IPS DF 6.9 (cell line): ENCODE data around the gene HIVEP2.

Experiments used
- DNase-seq: peaks from one replicate; pipeline ENCODE4 v3.0.0-alpha.2; 2013; ENCODE audit warnings: low read depth, low spot score
- H3K27ac ChIP-seq: one replicate; pipeline ENCODE4 v1.5.1; 2013; ENCODE audit warnings: low read length, control low read depth
- H3K27me3 ChIP-seq: 2 replicates; pipeline ENCODE4 v1.6.1; 2013; ENCODE audit warnings: mild to moderate bottlenecking, low read length; ENCODE audit not compliant: control insufficient read depth, insufficient read depth
- H3K36me3 ChIP-seq: 2 replicates; pipeline ENCODE4 v1.6.1; 2013; ENCODE audit warnings: low read length; ENCODE audit not compliant: control insufficient read depth, insufficient read depth
- H3K4me1 ChIP-seq: 2 replicates; pipeline ENCODE4 v1.6.1; 2013; ENCODE audit warnings: low read length; ENCODE audit not compliant: control insufficient read depth, insufficient read depth
- H3K4me3 ChIP-seq: 2 replicates; pipeline ENCODE4 v1.5.1; 2013; ENCODE audit warnings: mild to moderate bottlenecking, low read length
- H3K9me3 ChIP-seq: 2 replicates; pipeline ENCODE4 v1.6.1; 2013; ENCODE audit warnings: low read length, inconsistent platforms; ENCODE audit not compliant: control insufficient read depth, insufficient read depth
- WGBS: extraction: QIAGEN DNeasy Blood & Tissue Kit; methylation state at CpG from one replicate; pipeline ENCODE4 v1.1.7; 2013; ENCODE audit warnings: mixed read lengths, missing lambda C conversion rate; ENCODE audit not compliant: insufficient read length, insufficient coverage; 5-methylcytosine and 5-hydroxymethylcytosine counted together

HIVEP2 gene

DNA sequence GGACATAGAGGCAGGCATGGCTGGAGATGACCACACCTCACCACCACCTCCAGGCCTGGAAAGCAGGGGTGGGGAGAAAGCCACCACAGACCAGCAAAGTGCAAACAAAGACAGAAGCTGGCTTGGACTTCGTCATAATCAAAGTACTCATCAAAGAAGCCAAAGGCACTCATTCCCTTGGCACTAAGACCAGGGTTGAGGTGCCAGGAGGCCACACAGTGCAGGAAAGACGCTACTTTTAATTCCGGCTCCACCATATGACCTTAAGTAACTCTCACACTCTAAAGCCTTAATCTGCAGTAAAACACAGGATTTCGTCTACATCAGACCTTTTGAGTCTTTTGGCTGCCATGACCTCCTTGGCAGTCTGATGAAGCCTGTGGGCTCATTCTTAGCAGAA, 123.1 kb downstream of the HIVEP2 start:
- H3K4me1 ChIP-seq: peaks cover 1% of the 10 kb centered on the region; the same call in 1 of the 2 replicates
- no peak for DNase-seq
- no CpG with 5 or more reads among the region's 4 CpGs for WGBS
- H3K9me3 ChIP-seq: no peaks in the 10 kb centered on the region
- no peak overlapping the region for H3K4me3 ChIP-seq
- H3K36me3 ChIP-seq: no peaks in the 10 kb centered on the region
- no peaks in the 10 kb centered on the region for H3K27me3 ChIP-seq
- no peak overlapping the region for H3K27ac ChIP-seq

DNA sequence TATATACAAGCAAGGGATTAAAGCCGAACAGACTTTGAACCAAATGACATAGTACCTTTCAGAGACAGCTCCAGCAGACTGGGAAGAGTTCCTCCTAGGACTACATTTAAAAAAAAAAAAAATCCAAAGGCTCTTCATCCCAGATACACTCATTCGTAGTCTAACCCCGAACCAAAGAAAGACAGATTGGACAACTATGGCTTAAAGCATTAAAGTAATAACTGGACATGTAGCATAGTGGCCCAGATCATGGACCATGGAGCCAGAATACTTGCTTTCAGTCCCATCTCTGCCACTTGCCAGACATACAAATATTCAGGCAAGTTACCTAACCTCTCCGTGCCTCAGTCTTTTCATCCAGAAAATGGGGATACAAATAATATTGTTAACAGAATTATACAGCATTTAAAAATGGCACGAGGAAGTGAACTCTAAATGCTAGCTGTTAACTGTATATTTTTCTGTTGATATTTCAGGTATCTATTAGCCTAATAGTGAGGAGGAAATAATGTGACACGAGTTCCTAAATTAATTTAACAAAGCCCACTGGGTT, 123.7 kb downstream of the HIVEP2 start:
- Histone ChIP-seq H3K4me3 (no peak overlapping the region), H3K9me3 (no peaks in the 10 kb centered on the region), H3K27ac (no peak overlapping the region), H3K36me3 (no peaks in the 10 kb centered on the region), H3K4me1 (peaks cover 1% of the 10 kb centered on the region; the same call in 1 of the 2 replicates), H3K27me3 (no peaks in the 10 kb centered on the region)
- no CpG with 5 or more reads among the region's 6 CpGs for WGBS
- DNase-seq: no peak

DNA sequence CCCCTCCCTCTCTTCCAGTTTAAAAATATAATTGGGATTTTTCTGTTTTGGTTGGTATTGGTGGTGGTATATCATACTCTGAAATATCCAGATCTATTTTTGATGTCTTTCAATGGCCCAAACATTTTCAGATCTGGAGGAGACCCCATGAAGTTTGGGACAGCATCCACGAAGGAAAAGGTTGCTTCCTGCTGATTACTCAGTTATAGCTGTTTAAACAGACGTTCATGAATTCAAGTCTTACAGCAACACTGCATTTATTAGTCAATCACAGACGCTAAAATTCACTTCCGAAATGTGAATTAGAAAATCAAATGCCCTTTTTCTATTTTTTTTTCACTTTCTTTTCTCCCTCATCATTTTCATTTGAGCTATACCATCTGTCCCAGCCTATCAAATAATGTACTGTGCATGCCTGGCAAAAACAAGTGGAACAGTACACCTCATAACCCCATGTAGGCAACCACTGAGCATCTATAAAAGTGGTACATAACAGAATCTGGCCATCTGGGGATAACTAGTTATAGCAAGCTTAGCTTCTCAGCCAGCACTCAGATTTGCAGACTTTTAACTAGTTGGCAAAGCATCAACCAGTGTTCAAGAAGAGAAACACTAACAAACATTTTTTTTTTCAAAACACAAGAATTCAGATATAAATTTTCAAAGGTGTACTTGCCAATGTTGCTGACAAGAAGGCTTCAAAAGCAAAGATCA, 124.5 kb downstream of the HIVEP2 start:
- WGBS: 100% methylated on average over 1 of the region's 4 CpGs
- H3K27me3 ChIP-seq: no peaks in the 10 kb centered on the region
- no peaks in the 10 kb centered on the region for H3K9me3 ChIP-seq
- no peak overlapping the region for H3K4me3 ChIP-seq
- DNase-seq: no peak
- no peaks in the 10 kb centered on the region for H3K36me3 ChIP-seq
- no peak overlapping the region for H3K27ac ChIP-seq
- H3K4me1 ChIP-seq: peaks cover 1% of the 10 kb centered on the region; the same call in 1 of the 2 replicates

GRCh38 chr6:142819603-142820337, 125.2 kb downstream of the HIVEP2 start:
- Histone ChIP-seq H3K4me3 (no peak overlapping the region), H3K9me3 (no peaks in the 10 kb centered on the region), H3K27me3 (no peaks in the 10 kb centered on the region), H3K27ac (no peak overlapping the region), H3K4me1 (peaks cover 1% of the 10 kb centered on the region; the same call in 1 of the 2 replicates), H3K36me3 (no peaks in the 10 kb centered on the region)
- WGBS: no CpG with 5 or more reads among the region's 8 CpGs
- no peak for DNase-seq

- H3K4me3 ChIP-seq: no peak overlapping the region
- no peak overlapping the region for H3K27ac ChIP-seq
- peaks cover 1% of the 10 kb centered on the region; the same call in 1 of the 2 replicates for H3K4me1 ChIP-seq
- no peak for DNase-seq
- no peaks in the 10 kb centered on the region for H3K36me3 ChIP-seq
- WGBS: 100% methylated on average over 2 of the region's 4 CpGs
- H3K9me3 ChIP-seq: no peaks in the 10 kb centered on the region
- H3K27me3 ChIP-seq: no peaks in the 10 kb centered on the region
Measured at GRCh38 chr6:142816486-142816885, 128.5 kb downstream of the HIVEP2 start.

- Histone ChIP-seq H3K9me3 (no peaks in the 10 kb centered on the region), H3K36me3 (no peaks in the 10 kb centered on the region), H3K4me3 (no peak overlapping the region), H3K27ac (no peak overlapping the region), H3K4me1 (peaks cover 1% of the 10 kb centered on the region; the same call in 1 of the 2 replicates), H3K27me3 (no peaks in the 10 kb centered on the region)
- DNase-seq: no peak
- WGBS: 100% methylated on average over 1 of the region's 2 CpGs
Measured at GRCh38 chr6:142816031-142816430, 128.9 kb downstream of the HIVEP2 start.

- H3K27me3 ChIP-seq: no peaks in the 10 kb centered on the region
- H3K27ac ChIP-seq: no peak overlapping the region
- DNase-seq: no peak
- WGBS: no CpG with 5 or more reads among the region's 6 CpGs
- H3K4me1 ChIP-seq: no peaks in the 10 kb centered on the region
- H3K36me3 ChIP-seq: no peaks in the 10 kb centered on the region
- no peak overlapping the region for H3K4me3 ChIP-seq
- no peaks in the 10 kb centered on the region for H3K9me3 ChIP-seq
Measured at GRCh38 chr6:142811923-142812322, 133.1 kb downstream of the HIVEP2 start.

DNA sequence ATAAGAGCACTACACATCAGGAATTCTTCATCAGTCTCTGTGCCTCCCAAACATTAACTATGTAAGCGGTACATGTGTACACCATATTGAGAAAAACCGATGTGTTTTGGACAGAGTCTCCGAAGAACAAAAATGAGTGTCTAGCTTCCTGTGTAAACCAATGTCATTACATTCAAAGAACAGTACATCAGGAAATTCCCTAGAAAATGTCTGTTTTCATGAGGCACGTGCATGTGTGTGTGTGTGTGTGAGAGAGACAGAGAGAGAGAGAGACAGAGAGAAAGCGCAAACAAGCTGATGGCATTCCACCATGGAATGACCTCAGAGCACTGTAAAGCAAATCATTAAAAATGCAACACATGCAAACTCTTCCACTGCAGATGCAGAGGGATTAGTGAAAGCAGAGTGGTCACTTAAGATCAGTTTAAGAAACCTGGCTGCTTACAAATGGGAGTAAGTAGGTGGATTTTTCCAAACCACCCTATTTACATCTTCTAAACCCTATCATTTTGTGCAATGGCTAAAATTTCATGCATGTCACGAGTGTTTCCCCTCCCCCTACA, 133.9 kb downstream of the HIVEP2 start:
- WGBS: no CpG with 5 or more reads among the region's 6 CpGs
- DNase-seq: no peak
- H3K36me3 ChIP-seq: no peaks in the 10 kb centered on the region

GRCh38 chr6:142809947-142810346, 135.0 kb downstream of the HIVEP2 start:
- no peaks in the 10 kb centered on the region for H3K4me1 ChIP-seq
- no peaks in the 10 kb centered on the region for H3K9me3 ChIP-seq
- H3K27me3 ChIP-seq: no peaks in the 10 kb centered on the region
- WGBS: no CpG with 5 or more reads among the region's 2 CpGs
- no peak overlapping the region for H3K27ac ChIP-seq
- DNase-seq: no peak
- H3K36me3 ChIP-seq: no peaks in the 10 kb centered on the region
- H3K4me3 ChIP-seq: no peak overlapping the region

More for the DNA sequence above, 133.9 kb downstream of the HIVEP2 start:
- no peak overlapping the region for H3K27ac ChIP-seq
- H3K4me3 ChIP-seq: no peak overlapping the region
- no peaks in the 10 kb centered on the region for H3K4me1 ChIP-seq
- no peaks in the 10 kb centered on the region for H3K9me3 ChIP-seq
- H3K27me3 ChIP-seq: no peaks in the 10 kb centered on the region

DNA sequence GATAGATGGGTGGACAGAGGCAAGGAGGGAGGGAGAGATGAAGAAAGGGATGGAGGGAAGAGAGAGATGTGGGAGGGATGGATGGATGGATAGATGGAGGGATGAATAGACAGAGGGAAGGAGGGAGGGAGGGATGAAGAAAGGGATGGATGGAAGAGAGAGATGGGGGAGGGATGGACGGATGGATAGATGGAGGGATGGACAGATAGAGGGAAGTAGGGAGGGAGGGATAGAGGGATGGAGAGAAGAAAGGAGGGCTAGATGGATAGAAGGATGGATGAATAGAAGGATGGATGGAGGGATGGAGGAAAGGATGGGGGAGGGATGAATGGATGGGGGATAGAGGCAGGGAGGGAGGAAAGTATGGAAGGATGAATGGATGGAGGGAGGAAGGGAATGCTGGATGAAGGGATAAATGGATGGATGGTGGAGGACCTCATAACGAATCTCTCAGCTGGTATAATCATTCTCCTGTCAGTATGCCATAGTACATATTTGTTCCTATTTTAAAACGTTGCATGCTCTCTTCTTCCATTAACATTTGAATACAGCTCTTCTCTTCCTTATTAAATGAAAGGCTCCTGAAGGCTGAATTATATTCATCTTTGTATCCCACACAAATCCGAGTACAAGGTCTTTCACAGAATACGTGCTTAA, 136.4 kb downstream of the HIVEP2 start:
- H3K27me3 ChIP-seq: no peaks in the 10 kb centered on the region
- DNase-seq: no peak
- no peaks in the 10 kb centered on the region for H3K9me3 ChIP-seq
- H3K27ac ChIP-seq: no peak overlapping the region
- 100% methylated on average over 1 of the region's 5 CpGs for WGBS
- H3K4me3 ChIP-seq: no peak overlapping the region
- H3K4me1 ChIP-seq: no peaks in the 10 kb centered on the region
- H3K36me3 ChIP-seq: no peaks in the 10 kb centered on the region
